Body of pancreas (tissue), 4 donors: ENCODE data around the gene DISP1.

Source experiments
- CTCF ChIP-seq, 7 experiments: fragments of 450-650 bp in 4 of 7; fragments of 200-600 bp in 3 of 7; sonication (generic) in 3 of 7; IDR thresholded peaks; one replicate each; pipeline ENCODE4 v1.5.1; 2016 to 2019; ENCODE audit warnings: antibody characterized with exemption in 7 of 7
- POLR2A ChIP-seq, 3 donors: fragments of 450-650 bp; IDR thresholded peaks; one replicate each; pipeline ENCODE4 v1.6.1; 2016; ENCODE audit warnings: antibody characterized with exemption in 3 of 3, mild to moderate bottlenecking in 2 of 3

DNA sequence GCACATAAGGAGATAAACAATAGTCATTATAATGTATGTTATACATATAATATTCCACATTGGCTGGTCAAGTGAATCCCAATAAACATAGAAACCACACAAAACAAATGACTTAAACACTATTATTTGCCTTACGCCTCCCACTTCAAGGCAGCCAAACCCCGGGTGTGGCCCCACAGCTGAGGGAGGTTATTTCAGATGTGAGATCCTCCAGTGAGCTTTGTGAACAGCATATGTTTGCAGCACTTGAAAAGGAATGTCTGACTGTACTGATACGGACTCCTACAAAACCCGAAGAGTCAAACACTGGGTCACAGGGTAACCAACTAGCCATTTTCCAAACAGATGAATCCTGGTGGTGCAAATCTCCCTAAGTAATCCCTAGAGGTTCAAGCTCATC lies 27.1 kb upstream of the DISP1 start:
- TF ChIP-seq POLR2A (IDR thresholded peaks at IDR 0.05) (no peak), CTCF (IDR thresholded peaks at IDR 0.05) (no peak)
